ENCODE data around the gene ADGRA3.

DNA sequence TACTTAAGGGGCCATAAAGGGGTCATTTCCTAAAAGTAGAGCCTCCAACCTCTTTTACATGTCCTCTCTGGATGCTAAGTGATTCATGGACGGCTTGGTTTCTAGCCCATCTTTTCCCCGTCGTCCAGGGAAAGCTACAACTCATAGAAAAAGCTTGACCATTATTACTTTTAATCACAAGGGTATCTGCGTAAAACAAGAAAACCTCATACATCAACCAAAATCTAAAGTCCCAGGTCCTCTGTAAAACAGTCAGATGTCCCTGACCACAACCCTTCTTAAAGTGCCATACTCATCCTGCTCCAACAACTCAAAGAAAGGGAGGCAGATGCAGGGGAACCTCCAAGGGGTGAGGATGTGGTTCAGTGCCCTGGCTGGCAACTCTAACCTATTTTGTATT lies 29.6 kb downstream of the ADGRA3 start:
- TF ChIP-seq CTCF (IDR thresholded peaks at IDR 0.05) (no peak), POLR2A (IDR thresholded peaks at IDR 0.05) (no peak)
